ENCODE data around the gene ROBO1. TPM values are rescaled to one million over a fixed set of nuclear protein-coding genes. Genes with fewer than 3 reads are reported as not detected.
A peak's percentile ranks its signal among the peaks of the same experiment; 100 is the strongest.

Gene ROBO1
- total and polyA plus RNA-seq, 2 experiments from 2014 or later: 29.3 to 171 TPM

GRCh38 chr3:79543218-79543982, 224.4 kb downstream of the ROBO1 start:
- H3K9me3 ChIP-seq (ENCODE audit: low read depth): no peaks in the 10 kb centered on the region
- H3K27me3 ChIP-seq: no peaks in the 10 kb centered on the region
- TF ChIP-seq CTCF (IDR thresholded peaks at IDR 0.05; ENCODE audit: low read depth, low read length): no peak
- no peak overlapping the region for H3K27ac ChIP-seq
- no peaks in the 10 kb centered on the region for H3K36me3 ChIP-seq
- DNase-seq (ENCODE audit: low read depth in 1 of 2, low spot score in 1 of 2): no peak
- no peaks in the 10 kb centered on the region for H3K4me1 ChIP-seq (ENCODE audit: low read depth)
- no peak overlapping the region for H3K4me3 ChIP-seq

DNA sequence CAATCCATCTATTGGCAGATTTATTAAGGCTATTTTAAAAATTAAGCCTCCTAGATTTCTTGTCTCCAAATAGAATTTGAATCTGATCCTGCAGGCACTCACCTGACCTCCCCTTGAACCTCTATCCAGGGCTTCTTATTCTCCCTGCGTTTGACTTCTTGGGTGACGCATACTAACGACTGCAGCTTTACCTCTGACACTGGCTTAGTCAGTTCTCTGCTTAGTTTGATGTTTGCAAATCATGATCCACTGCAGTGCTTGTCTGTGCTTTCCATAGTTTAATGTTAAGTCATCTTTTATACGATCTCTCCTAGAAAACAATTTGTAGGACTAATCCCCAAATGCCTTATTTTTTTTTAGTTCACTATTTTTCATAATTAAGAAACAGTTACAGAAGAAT, 233.1 kb downstream of the ROBO1 start:
- no peaks in the 10 kb centered on the region for H3K4me1 ChIP-seq (ENCODE audit: low read depth)
- DNase-seq (ENCODE audit: low read depth in 1 of 2, low spot score in 1 of 2): no peak
- H3K9me3 ChIP-seq (ENCODE audit: low read depth): no peaks in the 10 kb centered on the region
- no peak overlapping the region for H3K4me3 ChIP-seq
- TF ChIP-seq CTCF (IDR thresholded peaks at IDR 0.05; ENCODE audit: low read depth, low read length): no peak
- H3K27me3 ChIP-seq: no peaks in the 10 kb centered on the region
- no peaks in the 10 kb centered on the region for H3K36me3 ChIP-seq
- H3K27ac ChIP-seq: no peak overlapping the region

DNA sequence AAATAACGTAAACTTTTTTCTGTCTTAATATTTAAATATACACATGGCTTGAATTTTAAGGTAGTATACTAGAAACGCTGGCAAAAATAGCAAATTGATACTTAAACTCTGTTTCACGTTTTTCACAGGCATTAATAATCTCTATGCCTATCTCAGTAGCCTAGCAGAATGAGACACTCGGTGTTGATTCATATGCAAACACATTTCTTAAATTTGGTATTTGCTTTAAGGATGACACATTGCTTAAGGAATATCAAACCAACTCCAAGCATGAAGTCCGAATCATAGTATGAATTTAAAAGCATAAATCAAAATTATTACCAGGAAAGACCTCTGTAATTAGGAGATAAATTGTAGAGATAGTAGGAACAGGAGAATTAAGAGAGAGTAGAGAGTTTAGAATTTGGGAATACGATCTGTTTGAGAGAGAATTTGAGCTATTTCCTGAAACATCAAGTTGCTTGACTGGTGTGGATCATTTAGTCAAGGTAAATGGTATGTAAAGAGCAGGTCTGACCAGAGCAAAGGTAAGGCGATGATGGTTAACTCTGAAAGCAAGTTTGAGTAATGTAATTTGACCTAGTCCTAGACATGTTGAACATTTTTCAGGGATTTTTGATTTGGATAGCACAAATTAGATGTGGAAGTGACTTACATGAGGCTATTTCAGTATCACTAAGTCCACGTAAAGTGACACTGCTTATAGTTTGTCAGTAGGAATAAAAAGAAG, 236.1 kb downstream of the ROBO1 start:
- no peaks in the 10 kb centered on the region for H3K36me3 ChIP-seq
- H3K27me3 ChIP-seq: no peaks in the 10 kb centered on the region
- H3K4me1 ChIP-seq (ENCODE audit: low read depth): no peaks in the 10 kb centered on the region
- no peak for DNase-seq (ENCODE audit: low read depth in 1 of 2, low spot score in 1 of 2)
- no peak overlapping the region for H3K4me3 ChIP-seq
- H3K9me3 ChIP-seq (ENCODE audit: low read depth): no peaks in the 10 kb centered on the region
- TF ChIP-seq CTCF (IDR thresholded peaks at IDR 0.05; ENCODE audit: low read depth, low read length): no peak
- H3K27ac ChIP-seq: no peak overlapping the region

DNA sequence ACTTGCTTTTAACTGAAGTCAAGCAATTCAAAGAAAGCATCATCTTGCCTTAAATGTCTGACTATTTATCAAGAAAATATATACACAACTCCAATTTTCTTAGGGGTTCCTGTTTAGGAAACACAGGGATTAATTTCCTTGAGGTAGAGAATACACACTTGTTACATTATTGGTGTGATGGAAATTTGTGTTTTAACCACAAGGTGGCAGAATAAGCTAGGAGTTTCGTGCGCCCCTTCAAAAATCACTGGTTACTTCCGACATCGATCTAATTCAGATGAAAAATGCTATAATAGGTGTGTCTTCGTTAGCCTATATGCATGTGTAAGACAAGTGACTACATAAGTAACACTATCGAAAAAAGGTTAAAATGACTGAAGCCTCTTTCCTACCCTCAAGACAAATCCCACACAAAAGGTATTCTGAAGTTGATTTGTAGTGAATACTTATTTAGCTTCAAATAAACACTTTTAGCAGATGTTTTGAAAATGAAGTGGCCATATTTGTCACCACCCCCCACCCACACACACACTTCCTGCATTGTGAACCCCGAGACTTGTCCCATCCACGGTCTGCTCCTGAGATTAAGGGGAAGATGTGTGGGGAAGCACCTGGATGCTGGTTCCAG, 246.5 kb downstream of the ROBO1 start:
- peak; percentile 54 for TF ChIP-seq CTCF (IDR thresholded peaks at IDR 0.05; ENCODE audit: low read depth, low read length)
- no peaks in the 10 kb centered on the region for H3K4me1 ChIP-seq (ENCODE audit: low read depth)
- no peaks in the 10 kb centered on the region for H3K36me3 ChIP-seq
- no peak overlapping the region for H3K27ac ChIP-seq
- no peaks in the 10 kb centered on the region for H3K9me3 ChIP-seq (ENCODE audit: low read depth)
- DNase-seq (ENCODE audit: low read depth in 1 of 2, low spot score in 1 of 2): peak; percentile 61 to 62
- H3K27me3 ChIP-seq: peaks cover 5% of the 10 kb centered on the region
- H3K4me3 ChIP-seq: no peak overlapping the region

DNA sequence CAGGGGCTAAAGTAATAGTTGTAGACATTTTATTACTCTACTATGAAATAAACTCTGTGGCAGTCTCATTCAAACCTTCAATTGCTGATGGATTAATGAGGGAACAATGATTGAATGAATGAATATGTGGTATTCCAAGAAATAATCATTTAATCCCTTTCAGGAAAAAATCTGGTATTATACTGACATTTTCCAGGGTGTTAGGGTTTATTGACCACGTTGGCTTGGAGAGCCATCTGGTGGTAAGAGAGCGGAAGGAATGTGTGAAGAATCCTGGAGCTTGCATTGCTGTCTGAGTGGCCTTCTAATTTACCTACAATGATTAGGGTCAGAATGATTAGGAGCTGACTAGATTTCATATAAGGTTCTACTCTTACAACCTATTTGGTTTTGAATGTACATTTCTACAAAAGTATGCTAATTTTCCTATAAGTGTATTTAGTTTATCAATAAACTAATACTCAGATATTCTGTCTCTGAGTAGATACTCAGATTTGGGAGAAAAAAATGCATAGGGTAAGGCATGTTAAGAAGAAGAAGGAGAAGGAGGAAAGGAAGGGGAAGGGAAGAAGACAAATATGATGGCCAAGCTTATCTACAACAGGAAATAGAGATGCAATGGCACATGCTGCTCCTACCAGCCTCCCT, 249.9 kb downstream of the ROBO1 start:
- peak; percentile 50 to 63 for DNase-seq (ENCODE audit: low read depth in 1 of 2, low spot score in 1 of 2)
- Histone ChIP-seq H3K27me3 (peaks cover 5% of the 10 kb centered on the region), H3K4me1 (ENCODE audit: low read depth) (no peaks in the 10 kb centered on the region), H3K9me3 (ENCODE audit: low read depth) (no peaks in the 10 kb centered on the region), H3K4me3 (no peak overlapping the region), H3K27ac (no peak overlapping the region), H3K36me3 (no peaks in the 10 kb centered on the region)
- TF ChIP-seq CTCF (IDR thresholded peaks at IDR 0.05; ENCODE audit: low read depth, low read length): peak; percentile 81

Measured in cardiac muscle cell (in vitro differentiated cells and primary cell).